GM21717 (cell line): ENCODE results near the gene GAL3ST2.
"Not testable (repeated sequence)": the region's sequence is repeated elsewhere in the genome, so short reads cannot be mapped to it uniquely, and the experiment has no call there.

Source experiments
- ATAC-seq: cut with Tn5 transposase; IDR thresholded peaks from one replicate; pipeline ENCODE4 v1.9.1; 2021; ENCODE audit warnings: mild to moderate bottlenecking, moderate library complexity; ENCODE audit not compliant: unreplicated experiment

Gene GAL3ST2

GRCh38 chr2:241817821-241818215, 41.2 kb downstream of the GAL3ST2 start:
- ATAC-seq = not testable (repeated sequence)

GRCh38 chr2:241818229-241818942, 41.8 kb downstream of the GAL3ST2 start:
- no peak for ATAC-seq

GRCh38 chr2:241818943-241819270, 42.3 kb downstream of the GAL3ST2 start:
- no peak for ATAC-seq

GRCh38 chr2:241819947-241820624, 43.5 kb downstream of the GAL3ST2 start:
- ATAC-seq = not testable (repeated sequence)

- no peak for ATAC-seq
These were observed 44.2 kb downstream of the GAL3ST2 start for GRCh38 chr2:241820625-241821384.

- no peak for ATAC-seq
These were observed 45.0 kb downstream of the GAL3ST2 start for GRCh38 chr2:241821460-241822263.

GRCh38 chr2:241822264-241822623, 45.6 kb downstream of the GAL3ST2 start:
- ATAC-seq = no peak

- not testable (repeated sequence) for ATAC-seq
These were observed 47.2 kb downstream of the GAL3ST2 start for GRCh38 chr2:241823531-241824437.

- no peak for ATAC-seq
These were observed 50.8 kb downstream of the GAL3ST2 start for GRCh38 chr2:241827394-241827793.

- ATAC-seq = no peak
These were observed 56.6 kb downstream of the GAL3ST2 start for GRCh38 chr2:241833101-241833663.

- not testable (repeated sequence) for ATAC-seq
These were observed 57.3 kb downstream of the GAL3ST2 start for GRCh38 chr2:241833756-241834526.

- no peak for ATAC-seq
These were observed 58.0 kb downstream of the GAL3ST2 start for GRCh38 chr2:241834527-241835210.

GRCh38 chr2:241835611-241836010, 59.0 kb downstream of the GAL3ST2 start:
- ATAC-seq = no peak

GRCh38 chr2:241836292-241836691, 59.7 kb downstream of the GAL3ST2 start:
- ATAC-seq = no peak

- no peak for ATAC-seq
These were observed 60.8 kb downstream of the GAL3ST2 start for GRCh38 chr2:241837197-241837965.

GRCh38 chr2:241841181-241842066, 64.8 kb downstream of the GAL3ST2 start:
- no peak for ATAC-seq

- ATAC-seq = no peak
These were observed 65.4 kb downstream of the GAL3ST2 start for GRCh38 chr2:241842067-241842415.
